Prostate gland (tissue), 2 donors: ENCODE results near the gene MAML3. TPM values are rescaled to one million over a fixed set of nuclear protein-coding genes. Genes with fewer than 3 reads are reported as not detected.

ENCODE experiments used
- DNase-seq: peaks from one replicate; pipeline ENCODE4 v3.0.0-alpha.2; 2019; ENCODE audit warnings: low spot score
- H3K27ac ChIP-seq, 2 donors: fragments of 200-600 bp; sonication (generic); 2 replicates each; pipeline ENCODE4 v1.5.1; 2017 to 2019
- H3K27me3 ChIP-seq: fragments of 200-600 bp; sonication (generic); replicated peaks from 2 replicates; pipeline ENCODE4 v1.5.1; 2019; ENCODE audit not compliant: insufficient read depth
- H3K36me3 ChIP-seq, 2 donors: fragments of 200-600 bp; sonication (generic); 1 replicate in 1 of 2; 2 replicates in 1 of 2; pipeline versions ENCODE4 v1.5.1 to v1.8.1; 2017 to 2019
- H3K4me1 ChIP-seq: fragments of 200-600 bp; sonication (generic); replicated peaks from 2 replicates; pipeline ENCODE4 v1.5.1; 2019
- H3K4me3 ChIP-seq, 2 donors: fragments of 200-600 bp; sonication (generic); 2 replicates each; pipeline ENCODE4 v1.5.1; 2017 to 2019
- H3K9me3 ChIP-seq: fragments of 200-600 bp; sonication (generic); 2 replicates; pipeline ENCODE4 v1.5.1; 2017
- POLR2A ChIP-seq: fragments of 450-650 bp; IDR thresholded peaks from one replicate; pipeline ENCODE4 v1.6.1; 2016; ENCODE audit warnings: antibody characterized with exemption, mild to moderate bottlenecking
- POLR2AphosphoS5 ChIP-seq: sonication (generic); formaldehyde crosslinking; IDR thresholded peaks from one replicate; pipeline ENCODE4 v1.6.1; 2017; ENCODE audit warnings: antibody characterized with exemption
- WGBS: methylation state at CpG from one replicate; pipeline ENCODE4 v1.1.5; 2018; 5-methylcytosine and 5-hydroxymethylcytosine counted together
- intact Hi-C: fragments of 100-400 bp; cut with DNase I; formaldehyde crosslinking; loops from one replicate; pipeline ENCODE4 v1.14.2; 2022
- total RNA-seq, 2 donors: library from RNA; depleted of rRNA; stranded (reverse); fragments of >200 nt; gene quantifications; one replicate each; pipeline ENCODE4 v1.1.0, GENCODE V29; 2016
- TF ChIP-seq, protein P1 (sequence below), 4 experiments: fragments of 200-600 bp in 2 of 4; fragments of 450-650 bp in 2 of 4; sonication (generic) in 2 of 4; IDR thresholded peaks; 1 replicate in 3 of 4; 2 replicates in 1 of 4; pipeline ENCODE4 v1.5.1; 2016 to 2019; ENCODE audit warnings: antibody characterized with exemption in 4 of 4, mild to moderate bottlenecking in 2 of 4, moderate library complexity in 2 of 4

The MAML3 gene
- total RNA-seq, 2 donors from 2014 or later = 15.0 to 30.6 TPM

- 13% methylated on average over 14 of the region's 14 CpGs for WGBS
- H3K27me3 ChIP-seq = no peaks in the 10 kb centered on the region
- TF ChIP-seq, protein P1, sequence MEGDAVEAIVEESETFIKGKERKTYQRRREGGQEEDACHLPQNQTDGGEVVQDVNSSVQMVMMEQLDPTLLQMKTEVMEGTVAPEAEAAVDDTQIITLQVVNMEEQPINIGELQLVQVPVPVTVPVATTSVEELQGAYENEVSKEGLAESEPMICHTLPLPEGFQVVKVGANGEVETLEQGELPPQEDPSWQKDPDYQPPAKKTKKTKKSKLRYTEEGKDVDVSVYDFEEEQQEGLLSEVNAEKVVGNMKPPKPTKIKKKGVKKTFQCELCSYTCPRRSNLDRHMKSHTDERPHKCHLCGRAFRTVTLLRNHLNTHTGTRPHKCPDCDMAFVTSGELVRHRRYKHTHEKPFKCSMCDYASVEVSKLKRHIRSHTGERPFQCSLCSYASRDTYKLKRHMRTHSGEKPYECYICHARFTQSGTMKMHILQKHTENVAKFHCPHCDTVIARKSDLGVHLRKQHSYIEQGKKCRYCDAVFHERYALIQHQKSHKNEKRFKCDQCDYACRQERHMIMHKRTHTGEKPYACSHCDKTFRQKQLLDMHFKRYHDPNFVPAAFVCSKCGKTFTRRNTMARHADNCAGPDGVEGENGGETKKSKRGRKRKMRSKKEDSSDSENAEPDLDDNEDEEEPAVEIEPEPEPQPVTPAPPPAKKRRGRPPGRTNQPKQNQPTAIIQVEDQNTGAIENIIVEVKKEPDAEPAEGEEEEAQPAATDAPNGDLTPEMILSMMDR (IDR thresholded peaks at IDR 0.05) = no peak
- TF ChIP-seq POLR2AphosphoS5 (no peak), POLR2A (no peak)
- H3K4me3 ChIP-seq = peak overlapping the region; percentile 31 to 39
- H3K9me3 ChIP-seq = no peaks in the 10 kb centered on the region
- H3K27ac ChIP-seq = peak overlapping the region; percentile 75 to 80
- no peak for DNase-seq
- H3K36me3 ChIP-seq = no peaks in the 10 kb centered on the region
- intact Hi-C loops = loop anchor here (2.0 to 10.0 kb wide), 4 partner anchors 67 to 416 kb away; partner anchors contain the start of gene MGST2
- H3K4me1 ChIP-seq = no peaks in the 10 kb centered on the region
These were observed 419.6 kb downstream of the MAML3 start for GRCh38 chr4:139734201-139734874.

GRCh38 chr4:139732991-139733570 is 420.9 kb downstream of the MAML3 start:
- Histone ChIP-seq H3K4me1 (no peaks in the 10 kb centered on the region), H3K9me3 (no peaks in the 10 kb centered on the region), H3K27me3 (no peaks in the 10 kb centered on the region), H3K36me3 (no peaks in the 10 kb centered on the region), H3K27ac (no peak overlapping the region), H3K4me3 (no peak overlapping the region)
- intact Hi-C loops = loop anchor here (5.0 to 10.0 kb wide), 2 partner anchors 66 to 272 kb away; partner anchors contain the start of gene MGST2
- no peak for DNase-seq
- WGBS = 62% methylated on average over 4 of the region's 4 CpGs
- TF ChIP-seq, protein P1 (IDR thresholded peaks at IDR 0.05) = no peak
- no peak for TF ChIP-seq POLR2A
- TF ChIP-seq POLR2AphosphoS5 = no peak

- Histone ChIP-seq H3K9me3 (no peaks in the 10 kb centered on the region), H3K4me3 (no peak overlapping the region), H3K4me1 (no peaks in the 10 kb centered on the region), H3K36me3 (no peaks in the 10 kb centered on the region), H3K27me3 (no peaks in the 10 kb centered on the region), H3K27ac (no peak overlapping the region)
- DNase-seq = no peak
- TF ChIP-seq POLR2AphosphoS5 (no peak), POLR2A (no peak)
- TF ChIP-seq, protein P1 (IDR thresholded peaks at IDR 0.05) = no peak
- 65% methylated on average over 3 of the region's 3 CpGs for WGBS
- intact Hi-C loops = no loop called here
These were observed 425.1 kb downstream of the MAML3 start for GRCh38 chr4:139728840-139729239.

DNA sequence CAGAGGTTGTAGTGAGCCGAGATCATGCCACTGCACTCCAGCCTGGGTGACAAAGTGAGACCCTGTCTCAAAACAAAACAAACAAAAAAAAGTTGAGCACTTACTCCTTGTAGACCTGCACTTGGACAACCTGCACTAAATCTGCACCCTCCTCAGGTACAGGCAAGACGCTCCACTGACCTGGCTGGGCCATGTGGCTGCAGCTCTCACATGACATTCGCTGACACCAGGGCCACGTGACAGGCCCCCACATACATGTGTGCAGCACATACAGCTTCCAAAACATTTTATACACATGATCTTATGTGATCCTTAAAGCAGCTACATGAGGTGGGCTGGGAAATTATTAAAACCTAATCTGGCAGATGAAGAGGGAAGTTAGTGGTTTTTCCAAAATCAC is 425.8 kb downstream of the MAML3 start:
- 98% methylated on average over 4 of the region's 4 CpGs for WGBS
- Histone ChIP-seq H3K27ac (no peak overlapping the region), H3K9me3 (no peaks in the 10 kb centered on the region), H3K36me3 (no peaks in the 10 kb centered on the region), H3K27me3 (no peaks in the 10 kb centered on the region), H3K4me1 (no peaks in the 10 kb centered on the region), H3K4me3 (no peak overlapping the region)
- intact Hi-C loops = no loop called here
- no peak for DNase-seq
- TF ChIP-seq POLR2A (no peak), POLR2AphosphoS5 (no peak)
- TF ChIP-seq, protein P1 (IDR thresholded peaks at IDR 0.05) = no peak

DNA sequence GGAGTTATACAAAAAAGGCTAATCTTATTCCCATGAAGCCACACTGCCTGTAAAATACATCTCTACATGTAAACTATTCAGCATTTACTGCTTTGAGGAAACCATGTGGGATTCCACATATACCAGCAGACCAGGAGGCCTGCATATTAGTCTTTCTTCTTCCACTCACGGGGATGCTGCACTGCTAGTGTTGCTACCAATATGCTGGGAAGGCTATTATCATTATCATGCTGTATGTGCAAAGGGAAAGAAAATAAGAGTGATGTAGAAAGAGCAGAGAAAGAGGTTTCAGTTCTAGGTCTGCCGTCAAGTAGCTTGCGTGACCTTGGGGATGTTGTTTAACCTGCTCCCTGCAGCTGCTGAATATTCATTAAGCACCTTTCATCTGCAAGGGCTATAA is 427.4 kb downstream of the MAML3 start:
- WGBS = 92% methylated on average over 3 of the region's 3 CpGs
- H3K4me1 ChIP-seq = no peaks in the 10 kb centered on the region
- no peak overlapping the region for H3K27ac ChIP-seq
- no peaks in the 10 kb centered on the region for H3K9me3 ChIP-seq
- H3K27me3 ChIP-seq = no peaks in the 10 kb centered on the region
- no peak overlapping the region for H3K4me3 ChIP-seq
- no peaks in the 10 kb centered on the region for H3K36me3 ChIP-seq
- no peak for DNase-seq
- TF ChIP-seq, protein P1 (IDR thresholded peaks at IDR 0.05) = no peak
- TF ChIP-seq POLR2AphosphoS5 (no peak), POLR2A (no peak)
- intact Hi-C loops = no loop called here
